Naive B cell (primary cell): Measurements from ENCODE around the gene TRPC4AP. TPM values are rescaled to one million over a fixed set of nuclear protein-coding genes. Genes with fewer than 3 reads are reported as not detected.

Experiments used
- ATAC-seq, 2 donors: fragments of 150-1000 bp; cut with Tn5 transposase; 2 replicates each; pipeline ENCODE4 v1.10.0; 2021; ENCODE audit warnings: low read depth in 2 of 2, mild to moderate bottlenecking in 2 of 2, moderate library complexity in 2 of 2
- DNase-seq: peaks from one replicate; pipeline ENCODE4 v3.0.0; 2022
- H3K27ac Mint-ChIP-seq, 6 donors: one replicate each; pipeline ENCODE4 v1.8.0; 2020 to 2022; ENCODE audit warnings: mild to moderate bottlenecking in 6 of 6, mixed read lengths in 6 of 6, moderate library complexity in 5 of 6, inconsistent platforms in 2 of 6
- H3K27me3 Mint-ChIP-seq, 3 donors: one replicate each; pipeline ENCODE4 v1.8.0; 2021 to 2022; ENCODE audit warnings: mixed read lengths in 3 of 3, mild to moderate bottlenecking in 1 of 3
- H3K36me3 Mint-ChIP-seq, 2 donors: one replicate each; pipeline ENCODE4 v1.8.0; 2020 to 2022; ENCODE audit warnings: mixed read lengths in 2 of 2, inconsistent platforms in 1 of 2, mild to moderate bottlenecking in 1 of 2
- H3K4me1 Mint-ChIP-seq, 3 donors: one replicate each; pipeline ENCODE4 v1.8.0; 2020 to 2022; ENCODE audit warnings: mixed read lengths in 3 of 3, inconsistent platforms in 1 of 3, mild to moderate bottlenecking in 1 of 3, moderate library complexity in 1 of 3
- H3K4me3 Mint-ChIP-seq, 8 donors: one replicate each; pipeline ENCODE4 v1.8.0; 2020 to 2022; ENCODE audit warnings: mild to moderate bottlenecking in 8 of 8, mixed read lengths in 8 of 8, moderate library complexity in 8 of 8, inconsistent platforms in 2 of 8
- H3K9me3 Mint-ChIP-seq, 7 donors: one replicate each; pipeline ENCODE4 v1.8.0; 2020 to 2022; ENCODE audit warnings: mixed read lengths in 7 of 7, mild to moderate bottlenecking in 5 of 7, inconsistent platforms in 2 of 7, moderate library complexity in 1 of 7
- polyA plus RNA-seq, 6 donors: library from polyadenylated mRNA; unstranded; fragments of 300-500 nt; fragmentation: Illumina TruSeq; gene quantifications; one replicate each; pipeline ENCODE4 v1.2.3, GENCODE V29; 2021; ENCODE audit warnings: low read depth in 6 of 6

TRPC4AP gene
- polyA plus RNA-seq: 10 to 100 TPM; 37.1 to 63.2 (median 51.2) TPM

- peak; percentile 89 for DNase-seq
- peak; percentile 95 for ATAC-seq
- Mint-ChIP-seq H3K27me3 (no peaks in the 10 kb centered on the region), H3K36me3 (peaks cover 0 to 4% of the 10 kb centered on the region in 2 donors), H3K4me1 (peaks cover 31 to 50% (median 43%) of the 10 kb centered on the region in 3 donors), H3K9me3 (no peaks in the 10 kb centered on the region), H3K4me3 (peak within 1 kb of the TSS; percentile 86 to 97 (median 94)), H3K27ac (peak within 1 kb of the TSS; percentile 90 to 97 (median 93))
Observed at GRCh38 chr20:35092524-35093266, at the start of gene TRPC4AP. TRPC4AP (minus strand) TSS chr20:35092807; CDS start chr20:35092781, 26 bp downstream.

GRCh38 chr20:35135867-35136586 is 43.4 kb upstream of the TRPC4AP start:
- H3K4me1 Mint-ChIP-seq: peaks cover 0 to 4% (median 2%) of the 10 kb centered on the region in 3 donors
- no peaks in the 10 kb centered on the region for H3K9me3 Mint-ChIP-seq
- H3K27ac Mint-ChIP-seq: peak overlapping the region in 2 of 6 donors; percentile 79 to 81
- H3K4me3 Mint-ChIP-seq: no peak overlapping the region
- no peaks in the 10 kb centered on the region for H3K27me3 Mint-ChIP-seq
- peaks cover 10 to 11% of the 10 kb centered on the region in 2 donors for H3K36me3 Mint-ChIP-seq
- DNase-seq (no peak), ATAC-seq (no peak)

GRCh38 chr20:35134880-35135279 is 42.3 kb upstream of the TRPC4AP start:
- H3K9me3 Mint-ChIP-seq: no peaks in the 10 kb centered on the region
- no peak overlapping the region for H3K27ac Mint-ChIP-seq
- no peak overlapping the region for H3K4me3 Mint-ChIP-seq
- ATAC-seq (no peak), DNase-seq (no peak)
- H3K27me3 Mint-ChIP-seq: no peaks in the 10 kb centered on the region
- H3K36me3 Mint-ChIP-seq: peaks cover 11 to 16% of the 10 kb centered on the region in 2 donors
- no peaks in the 10 kb centered on the region for H3K4me1 Mint-ChIP-seq

- Mint-ChIP-seq H3K4me1 (no peaks in the 10 kb centered on the region), H3K4me3 (no peak overlapping the region), H3K27ac (no peak overlapping the region), H3K9me3 (no peaks in the 10 kb centered on the region), H3K27me3 (no peaks in the 10 kb centered on the region), H3K36me3 (peaks cover 11 to 16% of the 10 kb centered on the region in 2 donors)
- ATAC-seq (no peak), DNase-seq (no peak)
Observed at GRCh38 chr20:35134472-35134871, 41.9 kb upstream of the TRPC4AP start.

- Mint-ChIP-seq H3K27ac (peak overlapping the region in 1 of 6 donors; percentile 66), H3K36me3 (peaks cover 11 to 16% of the 10 kb centered on the region in 2 donors), H3K9me3 (no peaks in the 10 kb centered on the region), H3K4me3 (no peak overlapping the region), H3K27me3 (no peaks in the 10 kb centered on the region), H3K4me1 (no peaks in the 10 kb centered on the region)
- DNase-seq (no peak), ATAC-seq (no peak)
Observed at GRCh38 chr20:35133735-35134134, 41.1 kb upstream of the TRPC4AP start.

- DNase-seq: no peak
- H3K4me3 Mint-ChIP-seq: no peak overlapping the region
- no peaks in the 10 kb centered on the region for H3K27me3 Mint-ChIP-seq
- H3K9me3 Mint-ChIP-seq: no peaks in the 10 kb centered on the region
- no peak overlapping the region for H3K27ac Mint-ChIP-seq
- H3K36me3 Mint-ChIP-seq: peaks cover 11 to 16% of the 10 kb centered on the region in 2 donors
- no peak for ATAC-seq
- no peaks in the 10 kb centered on the region for H3K4me1 Mint-ChIP-seq
Observed at GRCh38 chr20:35133031-35133430, 40.4 kb upstream of the TRPC4AP start.

- Mint-ChIP-seq H3K27me3 (no peaks in the 10 kb centered on the region), H3K4me1 (no peaks in the 10 kb centered on the region), H3K4me3 (no peak overlapping the region), H3K9me3 (no peaks in the 10 kb centered on the region), H3K27ac (no peak overlapping the region), H3K36me3 (peaks cover 18 to 20% of the 10 kb centered on the region in 2 donors)
- ATAC-seq (no peak), DNase-seq (no peak)
Observed at GRCh38 chr20:35131934-35132333, 39.3 kb upstream of the TRPC4AP start.

GRCh38 chr20:35129647-35130069 is 37.1 kb upstream of the TRPC4AP start:
- H3K9me3 Mint-ChIP-seq: no peaks in the 10 kb centered on the region
- no peak overlapping the region for H3K27ac Mint-ChIP-seq
- no peaks in the 10 kb centered on the region for H3K27me3 Mint-ChIP-seq
- peaks cover 25 to 33% of the 10 kb centered on the region in 2 donors for H3K36me3 Mint-ChIP-seq
- H3K4me1 Mint-ChIP-seq: no peaks in the 10 kb centered on the region
- ATAC-seq (no peak), DNase-seq (no peak)
- H3K4me3 Mint-ChIP-seq: no peak overlapping the region

- no peak for DNase-seq
- peaks cover 20 to 28% of the 10 kb centered on the region in 2 donors for H3K36me3 Mint-ChIP-seq
- no peaks in the 10 kb centered on the region for H3K9me3 Mint-ChIP-seq
- no peaks in the 10 kb centered on the region for H3K27me3 Mint-ChIP-seq
- no peak overlapping the region for H3K27ac Mint-ChIP-seq
- ATAC-seq: no peak
- no peaks in the 10 kb centered on the region for H3K4me1 Mint-ChIP-seq
- no peak overlapping the region for H3K4me3 Mint-ChIP-seq
Observed at GRCh38 chr20:35125753-35126152, 33.1 kb upstream of the TRPC4AP start.

GRCh38 chr20:35122756-35123405 is 30.3 kb upstream of the TRPC4AP start:
- no peak overlapping the region for H3K27ac Mint-ChIP-seq
- H3K9me3 Mint-ChIP-seq: no peaks in the 10 kb centered on the region
- no peaks in the 10 kb centered on the region for H3K27me3 Mint-ChIP-seq
- DNase-seq (no peak), ATAC-seq (no peak)
- no peak overlapping the region for H3K4me3 Mint-ChIP-seq
- H3K36me3 Mint-ChIP-seq: peaks cover 27 to 34% of the 10 kb centered on the region in 2 donors
- no peaks in the 10 kb centered on the region for H3K4me1 Mint-ChIP-seq

GRCh38 chr20:35121186-35121585 is 28.6 kb upstream of the TRPC4AP start:
- Mint-ChIP-seq H3K27me3 (no peaks in the 10 kb centered on the region), H3K4me1 (no peaks in the 10 kb centered on the region), H3K9me3 (no peaks in the 10 kb centered on the region), H3K27ac (no peak overlapping the region), H3K36me3 (peaks cover 24 to 29% of the 10 kb centered on the region in 2 donors), H3K4me3 (no peak overlapping the region)
- ATAC-seq (no peak), DNase-seq (no peak)

GRCh38 chr20:35120012-35120701 is 27.6 kb upstream of the TRPC4AP start:
- H3K4me3 Mint-ChIP-seq: no peak overlapping the region
- DNase-seq (no peak), ATAC-seq (no peak)
- H3K9me3 Mint-ChIP-seq: no peaks in the 10 kb centered on the region
- peaks cover 27 to 29% of the 10 kb centered on the region in 2 donors for H3K36me3 Mint-ChIP-seq
- H3K27ac Mint-ChIP-seq: peak overlapping the region in 1 of 6 donors; percentile 77
- H3K27me3 Mint-ChIP-seq: no peaks in the 10 kb centered on the region
- no peaks in the 10 kb centered on the region for H3K4me1 Mint-ChIP-seq

- Mint-ChIP-seq H3K4me1 (no peaks in the 10 kb centered on the region), H3K36me3 (peaks cover 21 to 27% of the 10 kb centered on the region in 2 donors), H3K9me3 (no peaks in the 10 kb centered on the region), H3K27me3 (no peaks in the 10 kb centered on the region), H3K27ac (peak overlapping the region in 4 of 6 donors; percentile 60 to 94 (median 87)), H3K4me3 (no peak overlapping the region)
- ATAC-seq: no peak
- no peak for DNase-seq
Observed at GRCh38 chr20:35117629-35118028, 25.0 kb upstream of the TRPC4AP start.
